NCI-H2196 (cell line): ENCODE data around the gene P3H1.

ENCODE experiments used
- DNase-seq: peaks from one replicate; lab custom pipeline; 2025; ENCODE audit not compliant: unreplicated experiment; lab: John Stamatoyannopoulos, UW

Gene P3H1

DNA sequence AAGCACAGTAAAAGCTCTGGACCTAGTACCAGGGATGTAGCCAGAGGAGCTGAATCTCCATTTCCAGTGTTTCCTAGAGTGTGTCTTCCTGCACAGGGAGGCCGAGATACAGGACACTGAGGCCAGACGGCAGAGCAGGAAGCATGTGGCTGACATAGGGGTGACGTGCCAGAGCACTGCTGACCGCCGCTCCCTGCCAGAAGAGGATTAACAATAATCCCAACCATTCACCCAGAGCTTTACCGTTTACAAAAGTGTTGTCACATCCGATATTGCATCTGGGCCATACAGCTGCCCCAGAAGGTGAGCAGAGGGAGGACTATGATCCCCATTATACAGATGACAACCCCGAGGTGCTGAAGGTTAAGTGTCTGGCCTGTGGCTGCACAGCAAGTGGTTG lies 21.0 kb downstream of the P3H1 start:
- no peak for DNase-seq

DNA sequence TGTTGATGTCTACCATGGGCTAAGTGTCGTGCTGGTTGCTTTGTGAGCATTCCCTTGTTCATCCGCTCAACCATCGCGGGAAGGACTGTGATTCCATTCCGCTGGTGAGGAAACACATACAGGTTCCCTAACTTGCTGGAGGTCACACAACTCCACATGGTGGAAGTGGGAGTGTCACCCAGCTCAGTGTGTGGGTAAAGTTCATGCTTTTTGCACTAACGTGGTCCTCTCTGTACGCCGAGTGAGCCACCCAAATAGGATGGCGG lies 22.7 kb downstream of the P3H1 start:
- DNase-seq, result no peak

DNA sequence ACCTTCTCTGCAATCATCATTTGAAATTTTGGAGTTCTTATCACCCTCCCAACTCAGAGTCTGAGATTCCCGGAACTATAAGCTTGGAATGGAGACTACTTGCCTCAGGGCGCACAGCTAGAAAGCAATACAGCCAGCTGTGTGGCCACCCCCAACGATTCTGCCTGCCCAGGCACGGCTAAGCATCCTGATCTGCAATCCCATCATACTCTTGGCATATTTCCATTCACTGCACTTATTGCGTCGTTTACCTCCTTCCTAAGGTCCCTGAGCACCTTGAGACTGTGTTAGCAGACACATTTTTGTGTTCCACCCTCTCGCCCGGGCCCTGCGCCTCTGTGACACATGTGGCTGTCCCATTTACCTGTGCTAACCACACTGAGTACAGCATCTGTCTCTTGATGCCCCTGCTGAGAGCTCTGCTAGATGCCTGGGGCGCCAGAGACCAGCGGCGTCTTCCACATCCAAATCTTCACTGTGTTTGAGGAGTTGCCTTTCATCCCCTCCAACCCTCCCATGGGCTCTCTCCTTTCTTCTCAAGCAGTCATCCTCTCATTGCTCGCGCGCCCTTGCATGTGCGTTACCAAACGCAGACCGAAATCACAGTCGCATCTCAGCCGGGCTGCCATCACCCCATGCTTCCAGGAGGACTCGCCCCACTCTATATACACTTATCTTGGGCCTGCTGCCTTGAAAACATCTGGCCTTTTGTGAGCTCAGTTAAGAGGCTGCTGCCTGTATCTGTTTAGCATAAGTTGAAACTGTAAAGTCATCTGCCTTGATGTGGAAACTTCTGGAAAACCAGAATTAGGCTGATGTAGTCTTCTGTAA lies 23.3 kb downstream of the P3H1 start:
- no peak for DNase-seq

DNA sequence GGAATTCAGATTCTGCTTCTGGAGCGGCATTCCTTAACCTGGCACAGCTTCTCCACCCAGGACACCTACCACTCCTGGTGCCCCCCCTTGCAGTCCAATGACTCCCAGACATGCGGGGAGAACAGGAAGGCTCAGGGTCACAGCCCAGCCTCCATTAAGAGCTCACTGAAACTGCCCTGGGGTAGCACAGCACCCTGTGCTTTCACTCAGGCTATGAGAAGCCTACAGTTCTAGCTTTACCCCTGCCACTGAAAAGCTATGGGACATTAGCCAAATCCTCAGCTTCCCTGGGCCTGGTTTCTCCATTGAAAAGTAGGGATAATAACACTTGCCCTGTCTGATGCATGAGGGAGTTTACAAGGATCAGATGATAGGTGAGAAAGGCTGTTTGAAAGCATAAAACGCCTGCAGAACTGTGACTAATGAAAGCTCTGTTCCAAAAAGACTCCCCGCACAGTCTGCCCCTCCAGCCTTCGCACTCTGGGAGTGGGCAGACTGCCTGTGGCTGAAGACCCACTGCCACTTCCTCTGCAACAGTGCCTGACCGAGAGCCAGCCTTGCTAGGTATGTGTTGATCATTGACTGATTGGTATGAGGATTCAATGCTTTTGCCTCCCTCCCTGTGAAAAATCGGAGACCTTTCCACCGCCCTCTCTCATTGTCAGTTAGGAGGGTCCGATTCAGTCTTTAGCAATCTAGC lies 24.1 kb downstream of the P3H1 start:
- no peak for DNase-seq

DNA sequence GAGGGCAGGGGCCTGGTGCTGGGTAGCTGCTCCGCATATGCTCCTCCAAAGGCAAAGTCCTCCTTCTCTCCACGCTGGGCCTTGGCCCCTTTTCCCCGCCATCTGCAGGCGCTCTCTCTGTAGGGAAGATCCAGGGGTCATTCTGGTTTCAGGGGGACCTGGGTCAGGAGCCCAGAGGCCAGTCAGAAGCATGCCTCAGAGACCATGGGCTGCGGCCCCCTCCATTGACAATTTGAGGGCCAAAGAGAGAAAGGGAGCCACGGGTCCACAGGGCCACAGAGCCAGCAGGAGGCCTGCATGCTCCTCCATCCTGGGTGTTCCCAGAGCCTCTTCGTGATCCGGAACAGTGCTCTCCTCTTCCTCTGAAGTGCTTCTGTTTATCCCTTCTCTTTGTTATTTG lies 24.7 kb downstream of the P3H1 start:
- DNase-seq, result no peak

DNA sequence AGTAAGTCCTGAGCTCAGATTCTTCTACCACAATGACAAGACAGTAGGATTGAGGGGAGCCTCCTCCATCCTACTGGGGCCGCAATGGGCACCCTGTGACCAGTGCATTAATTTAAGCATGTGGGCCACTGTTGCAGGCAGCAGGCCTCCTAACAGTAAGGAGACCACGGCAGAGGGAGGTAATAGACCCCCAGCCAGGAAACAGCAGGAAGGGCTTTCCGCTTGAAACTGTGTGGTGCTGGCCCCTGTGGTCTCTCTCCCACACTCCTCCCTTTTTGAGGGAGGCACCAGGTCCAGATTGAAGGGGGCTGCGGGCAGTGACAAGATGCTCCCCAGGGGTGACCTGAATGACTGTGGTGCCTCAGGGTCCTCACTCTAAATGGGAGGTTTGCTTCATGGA lies 25.1 kb downstream of the P3H1 start:
- no peak for DNase-seq

DNA sequence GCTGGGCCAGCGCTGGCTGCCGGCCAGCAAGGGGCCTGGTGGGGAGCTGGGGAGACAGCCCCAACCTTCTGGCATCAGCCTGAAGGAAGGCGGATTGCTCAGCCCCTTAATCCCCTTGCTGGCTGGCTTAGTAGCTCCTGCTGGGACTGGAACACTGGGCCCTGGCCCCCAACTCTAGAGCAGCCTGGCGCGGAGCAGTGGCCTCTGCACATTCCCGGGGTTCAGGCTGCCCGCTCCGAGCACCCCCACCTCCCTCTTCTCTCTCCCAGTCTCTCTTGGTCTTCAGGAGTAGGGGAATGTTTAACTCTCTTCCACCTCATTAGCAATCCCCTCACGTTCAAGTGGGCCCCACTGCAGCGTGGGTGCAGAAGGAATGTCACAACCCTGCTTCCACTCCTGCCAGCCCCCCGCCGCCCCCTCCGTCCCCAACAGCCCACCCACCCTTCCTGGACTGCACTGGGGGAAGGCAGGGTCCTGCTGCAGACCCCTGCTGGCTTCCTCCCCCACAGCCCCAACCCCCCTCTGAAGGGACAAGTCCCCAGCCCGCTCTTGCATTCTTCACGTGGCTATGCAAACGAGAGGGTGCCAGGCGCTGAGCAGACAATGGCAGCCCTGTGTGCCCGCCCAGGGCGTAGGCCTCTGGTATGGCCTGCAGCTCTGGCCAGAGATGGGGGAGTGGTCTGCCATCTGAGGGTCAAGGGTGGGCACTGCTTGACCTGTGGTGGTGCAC lies 25.8 kb downstream of the P3H1 start:
- DNase-seq, result no peak

DNA sequence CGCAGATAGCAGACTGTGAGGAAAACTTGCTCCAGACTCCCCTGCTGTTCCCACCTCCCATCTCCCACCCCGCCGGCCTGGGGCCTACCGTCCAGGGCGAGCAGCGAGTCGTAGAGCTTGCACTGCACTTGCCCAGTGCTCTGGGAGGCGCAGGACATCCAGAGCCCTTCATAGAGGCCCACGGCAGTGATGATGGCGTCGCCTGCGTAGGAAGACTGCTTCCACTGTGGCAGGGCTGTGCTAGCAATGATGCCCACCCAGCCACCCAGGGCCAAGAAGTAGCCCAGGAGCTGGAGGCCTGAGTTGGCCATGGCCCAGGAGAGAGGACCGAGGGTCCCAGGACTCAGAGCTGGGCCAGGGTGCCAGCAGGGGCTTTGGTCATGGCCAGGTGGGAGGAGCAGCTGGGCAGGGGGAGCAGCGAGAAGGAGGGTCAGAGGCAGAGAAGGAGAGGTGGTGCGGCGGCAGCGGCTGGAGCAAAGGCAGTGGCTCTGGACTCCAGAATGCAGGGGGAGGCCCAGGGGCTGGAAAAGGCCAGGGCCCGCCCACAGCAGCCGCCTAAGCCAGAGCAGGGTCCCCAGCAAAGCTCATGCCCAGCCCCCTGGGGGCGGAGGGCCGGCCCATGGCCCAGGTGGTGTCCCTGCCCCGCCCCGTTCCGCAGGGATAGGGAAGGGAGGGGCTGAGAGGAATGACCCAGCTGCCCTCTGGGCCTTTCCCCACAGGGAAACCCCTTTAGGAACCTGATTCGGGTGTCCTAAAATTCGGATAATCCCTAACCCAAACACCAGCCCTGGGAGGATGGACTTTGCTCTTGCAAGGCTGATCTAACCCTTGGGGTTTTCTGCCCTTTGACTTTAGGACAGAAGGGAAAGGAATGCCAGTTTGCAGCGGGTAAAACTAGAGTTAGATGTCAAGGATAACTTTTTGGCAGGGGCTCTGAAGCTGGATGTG lies 26.8 kb downstream of the P3H1 start, which contains the start of gene CLDN19:
CLDN19 (minus strand) TSS at position 484 of the 948 bp plus-strand sequence; CDS start at position 311, 173 bp downstream.
- no peak for DNase-seq

DNA sequence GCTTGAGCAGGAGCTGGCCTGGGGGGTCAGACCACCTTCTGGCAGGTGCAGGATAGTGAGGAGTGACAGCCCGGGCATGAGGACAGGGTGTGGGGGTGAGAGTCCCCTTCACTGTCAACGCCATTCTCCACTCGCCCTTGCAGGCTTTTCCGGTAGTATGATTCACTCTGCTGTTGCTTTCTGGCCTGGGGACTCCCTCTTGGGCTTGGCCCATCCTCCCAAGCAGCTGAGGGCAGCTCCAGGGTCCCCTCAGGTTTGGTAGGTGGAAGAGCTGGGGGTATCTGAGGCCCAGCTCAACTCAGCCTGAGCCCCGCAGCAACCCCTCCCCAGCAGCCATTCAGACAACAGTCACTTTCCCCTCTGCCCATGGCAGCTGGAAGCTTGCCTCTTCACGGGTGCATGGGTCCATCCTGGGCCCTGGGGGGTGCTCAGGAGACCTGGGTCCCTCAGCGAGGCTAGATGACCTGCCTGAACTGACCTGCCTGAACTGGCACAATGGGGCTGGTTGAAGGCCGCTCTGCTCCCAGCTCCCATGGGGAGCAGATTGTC lies 28.1 kb downstream of the P3H1 start:
- DNase-seq, result no peak

DNA sequence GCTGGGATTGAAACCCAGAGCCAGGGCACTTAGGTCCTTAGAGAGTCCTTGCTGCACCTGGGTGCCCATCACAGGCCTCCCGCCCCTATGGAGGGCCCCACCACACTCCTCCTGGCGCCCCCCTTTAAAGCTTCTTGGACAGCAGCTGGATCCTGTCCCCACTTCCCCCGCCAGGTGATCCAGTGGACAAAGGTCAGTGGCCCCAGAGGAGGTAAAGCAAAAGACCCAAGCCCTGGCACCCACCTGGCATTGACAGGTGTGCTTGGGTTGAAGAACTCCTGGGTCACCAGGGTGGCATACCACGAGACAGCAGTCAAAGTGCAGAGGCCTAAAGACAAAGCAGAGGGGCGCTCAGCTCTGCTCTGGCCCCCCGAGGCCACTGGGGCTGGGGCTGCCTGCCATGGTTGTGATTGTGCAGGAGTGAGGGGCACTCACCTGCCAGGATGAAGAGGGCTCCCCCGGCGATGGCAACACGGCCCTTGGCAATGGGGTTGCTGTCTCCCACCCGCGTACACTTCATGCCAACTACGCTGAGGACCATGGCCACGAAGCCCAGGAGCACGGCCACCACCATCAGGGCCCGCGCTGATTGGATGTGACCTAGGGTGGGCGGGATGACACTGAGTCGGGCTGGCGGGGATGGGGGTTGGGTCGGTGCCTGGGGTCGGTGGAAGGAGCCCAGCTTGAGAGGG lies 28.7 kb downstream of the P3H1 start:
- no peak for DNase-seq

DNA sequence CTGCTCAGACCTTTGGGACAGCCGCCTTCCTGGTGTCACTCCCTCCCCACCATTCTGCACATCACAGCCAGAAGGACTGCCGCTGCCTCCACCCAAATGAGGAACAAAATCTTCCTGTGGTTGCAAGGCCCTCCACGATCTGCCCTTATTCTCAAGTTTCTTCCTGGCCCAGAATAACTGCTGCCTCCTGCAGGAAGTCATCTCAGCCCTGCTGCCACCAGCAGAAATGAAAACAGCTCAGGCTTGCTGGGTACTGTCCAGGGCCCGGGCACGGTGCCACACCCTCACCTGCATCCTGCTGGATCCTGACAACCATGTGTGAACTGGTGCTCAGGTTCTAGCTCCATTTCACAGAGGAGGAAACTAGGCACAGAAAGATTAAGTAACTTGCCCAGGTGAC lies 29.6 kb downstream of the P3H1 start:
- peak; percentile 78 for DNase-seq

DNA sequence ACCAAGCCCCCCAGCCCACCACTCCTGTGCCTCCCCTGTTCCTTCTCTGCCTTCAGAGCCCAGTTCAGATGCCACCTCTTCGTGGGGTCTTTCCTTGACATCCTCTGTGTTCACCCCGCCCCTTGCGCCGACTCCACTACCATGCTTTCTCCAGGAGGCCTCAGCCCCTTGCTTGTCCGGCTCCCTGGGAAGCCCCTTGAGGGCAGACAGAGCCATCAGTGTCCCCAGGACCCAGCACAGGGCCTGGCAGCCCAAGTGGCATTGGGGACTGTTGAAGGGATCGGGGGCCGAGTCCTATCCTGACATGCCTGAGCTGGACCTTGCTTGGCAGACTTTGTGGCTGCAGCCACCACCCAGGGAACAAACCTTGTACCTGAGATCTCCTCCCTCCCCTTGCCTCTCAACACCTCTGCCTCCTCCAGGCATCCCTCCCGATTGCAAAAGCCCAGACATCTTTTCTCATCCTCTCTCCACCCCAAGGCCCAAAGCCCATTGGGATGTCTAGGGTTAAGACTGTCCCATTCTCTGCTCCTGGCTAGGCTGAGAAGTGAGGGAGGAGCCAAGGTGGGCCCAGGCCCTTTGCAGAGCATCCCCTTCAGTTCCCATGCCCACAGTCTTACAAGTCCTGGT lies 30.1 kb downstream of the P3H1 start:
- no peak for DNase-seq

DNA sequence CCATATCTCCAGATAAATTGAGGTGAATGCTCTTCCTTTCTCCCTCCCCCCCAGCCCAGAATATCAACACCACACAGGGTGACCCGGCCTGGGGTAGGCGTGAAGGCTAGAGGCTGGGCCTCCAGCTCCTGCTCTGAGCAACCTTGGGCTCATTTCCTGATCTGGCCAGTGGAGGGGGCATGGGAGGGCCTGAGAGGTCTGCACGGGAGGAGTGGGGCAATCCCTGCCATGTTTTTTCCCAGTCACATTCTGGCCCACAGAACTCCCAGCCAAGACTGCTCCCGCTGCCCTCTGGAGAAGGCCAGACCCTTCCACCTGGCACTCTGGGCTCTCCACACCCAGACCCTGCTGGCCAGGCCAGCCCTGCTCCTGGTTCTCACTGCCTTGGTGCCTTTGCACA lies 30.7 kb downstream of the P3H1 start:
- DNase-seq, result peak; percentile 11

DNA sequence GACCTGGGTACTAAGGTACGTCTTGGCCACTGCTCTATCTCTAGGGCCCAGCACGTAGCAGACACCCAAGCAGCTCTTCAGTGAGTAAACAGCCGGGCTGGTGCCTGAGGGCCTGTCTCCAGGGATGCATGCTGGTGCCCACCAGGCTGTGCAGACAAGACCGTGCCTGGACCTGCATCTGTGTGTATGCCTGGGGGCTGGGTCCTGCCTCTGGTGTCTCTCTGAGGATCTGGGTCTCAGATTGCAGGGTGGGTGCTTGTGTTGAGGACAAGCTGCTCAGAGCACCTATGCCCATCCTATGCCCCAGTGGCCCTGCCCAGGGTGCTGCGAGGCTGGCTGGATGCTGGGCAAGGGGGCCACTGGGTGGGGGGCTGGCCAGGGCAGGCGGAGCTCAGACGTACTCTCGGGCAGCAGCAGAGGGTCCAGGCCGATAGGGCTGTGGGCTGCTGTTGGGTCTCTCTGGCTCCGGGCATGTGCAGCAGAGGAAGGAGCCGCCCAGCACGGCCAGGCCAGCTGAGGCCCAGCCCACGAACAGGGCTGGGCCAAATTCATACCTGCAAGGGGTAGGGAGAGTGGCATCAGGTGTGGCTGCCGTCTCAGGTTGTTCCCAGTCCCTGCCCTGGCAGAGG lies 31.2 kb downstream of the P3H1 start:
- DNase-seq, result no peak

DNA sequence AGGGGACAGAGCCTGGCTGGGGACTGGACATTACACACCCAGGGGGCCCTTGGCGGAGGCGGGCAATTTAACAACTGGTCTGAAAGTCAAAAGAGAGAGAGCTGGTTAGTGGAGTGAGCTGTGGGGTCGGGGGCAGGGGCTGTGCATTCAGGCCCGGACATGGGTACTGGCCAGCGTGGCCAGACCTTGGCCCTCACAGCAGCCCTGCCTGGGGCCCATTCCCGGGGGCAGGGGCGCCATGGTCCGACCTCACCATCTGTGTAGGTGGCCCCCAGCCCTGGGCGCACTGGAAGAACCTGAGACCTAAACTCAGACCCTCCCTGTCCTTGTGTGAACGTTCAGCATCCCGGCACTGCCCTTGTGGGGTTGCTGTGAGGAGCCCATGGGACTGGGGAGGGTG lies 31.8 kb downstream of the P3H1 start:
- DNase-seq, result no peak

DNA sequence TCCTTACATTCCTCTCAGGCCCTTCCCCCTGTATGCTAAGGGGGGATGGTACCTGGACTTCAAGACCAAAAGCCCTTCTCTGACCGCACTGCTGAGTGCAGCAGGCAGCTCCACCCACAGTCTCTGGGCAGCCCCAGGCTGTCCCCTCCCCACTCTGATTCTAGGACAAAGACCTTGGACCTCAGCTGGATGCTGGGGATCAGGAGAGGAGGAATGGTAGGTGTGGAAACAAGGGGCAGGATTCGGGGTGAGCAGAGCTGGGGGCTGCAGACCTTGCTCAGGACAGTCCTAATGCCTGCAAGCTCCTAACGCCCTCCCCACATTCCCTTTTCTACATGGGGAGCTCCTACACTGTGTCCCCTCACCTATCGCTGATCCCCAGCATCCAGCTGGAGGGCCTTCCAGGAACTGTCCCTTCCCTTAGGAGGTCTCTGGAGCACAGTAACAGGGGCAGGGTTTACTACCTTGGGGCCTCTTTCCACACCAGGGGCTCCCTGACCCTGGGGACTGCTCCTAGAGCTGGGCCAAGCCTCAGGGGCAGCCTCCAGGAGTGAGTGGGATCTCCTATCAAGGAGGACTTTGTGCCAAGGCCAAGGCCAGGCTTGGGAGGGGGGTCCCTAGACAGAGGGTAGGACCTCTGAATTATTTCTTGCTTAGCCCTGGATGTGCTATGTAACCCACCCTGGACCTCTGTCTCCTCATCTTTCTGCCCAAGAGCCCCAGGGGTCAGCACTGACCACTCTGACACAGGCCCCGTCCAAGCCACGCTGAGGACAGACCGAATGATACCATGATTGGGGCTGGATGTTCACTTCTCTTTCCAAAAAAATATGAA lies 32.4 kb downstream of the P3H1 start:
- DNase-seq, result no peak

DNA sequence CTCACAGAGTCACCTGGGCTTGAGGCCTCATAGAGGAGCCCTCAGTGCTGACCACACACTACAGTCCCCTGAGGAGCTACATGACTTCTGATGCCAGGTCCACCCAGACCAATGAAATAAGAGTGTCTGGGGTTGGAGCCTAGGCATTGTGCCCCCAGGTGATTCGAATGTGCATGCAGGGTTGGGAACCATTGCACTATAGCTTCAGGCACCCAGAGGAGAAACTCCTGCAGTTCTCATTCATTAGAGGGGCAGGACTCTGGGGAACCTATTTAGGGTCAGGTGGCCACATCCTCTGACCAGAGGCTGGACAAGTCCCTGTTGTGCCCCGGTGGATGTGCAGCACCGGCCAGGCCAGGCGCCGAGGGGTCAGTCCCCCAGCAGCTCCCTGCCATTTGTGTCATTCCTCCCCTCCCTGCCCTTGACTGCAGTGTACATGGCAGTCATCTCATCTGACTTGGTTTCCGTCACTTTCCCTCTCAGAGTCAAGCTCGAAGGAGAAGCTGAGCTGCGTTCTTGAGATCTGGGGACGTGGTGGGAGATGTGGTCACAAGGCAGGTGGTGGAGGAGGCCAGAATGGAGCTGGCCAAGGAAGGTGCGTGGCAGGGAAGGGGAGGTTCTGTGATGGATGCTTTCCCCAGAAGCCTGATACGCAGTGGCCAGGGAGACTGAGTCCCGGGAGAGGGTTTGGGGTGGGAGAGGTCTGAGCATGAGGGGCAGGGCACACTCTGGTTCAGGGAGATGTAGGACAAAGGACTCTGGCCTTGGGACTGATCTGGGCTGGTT lies 33.2 kb downstream of the P3H1 start:
- DNase-seq, result no peak
